ENCODE results near the gene TBC1D10A. TPM values are rescaled to one million over a fixed set of nuclear protein-coding genes. Genes with fewer than 3 reads are reported as not detected.
A peak's percentile ranks its signal among the peaks of the same experiment; 100 is the strongest.

The TBC1D10A gene
- total RNA-seq, 1 donor from 2014 or later: 6.2 TPM

- intact Hi-C loops (cut with micrococcal nuclease): loop anchor here (10.0 kb wide), 1 partner anchor 54 kb away; no protein-coding TSS in a partner anchor
- peak; percentile 44 for ATAC-seq
- peak; percentile 86 for DNase-seq
Measured at GRCh38 chr22:30291058-30291892, 35.5 kb downstream of the TBC1D10A start.

DNA sequence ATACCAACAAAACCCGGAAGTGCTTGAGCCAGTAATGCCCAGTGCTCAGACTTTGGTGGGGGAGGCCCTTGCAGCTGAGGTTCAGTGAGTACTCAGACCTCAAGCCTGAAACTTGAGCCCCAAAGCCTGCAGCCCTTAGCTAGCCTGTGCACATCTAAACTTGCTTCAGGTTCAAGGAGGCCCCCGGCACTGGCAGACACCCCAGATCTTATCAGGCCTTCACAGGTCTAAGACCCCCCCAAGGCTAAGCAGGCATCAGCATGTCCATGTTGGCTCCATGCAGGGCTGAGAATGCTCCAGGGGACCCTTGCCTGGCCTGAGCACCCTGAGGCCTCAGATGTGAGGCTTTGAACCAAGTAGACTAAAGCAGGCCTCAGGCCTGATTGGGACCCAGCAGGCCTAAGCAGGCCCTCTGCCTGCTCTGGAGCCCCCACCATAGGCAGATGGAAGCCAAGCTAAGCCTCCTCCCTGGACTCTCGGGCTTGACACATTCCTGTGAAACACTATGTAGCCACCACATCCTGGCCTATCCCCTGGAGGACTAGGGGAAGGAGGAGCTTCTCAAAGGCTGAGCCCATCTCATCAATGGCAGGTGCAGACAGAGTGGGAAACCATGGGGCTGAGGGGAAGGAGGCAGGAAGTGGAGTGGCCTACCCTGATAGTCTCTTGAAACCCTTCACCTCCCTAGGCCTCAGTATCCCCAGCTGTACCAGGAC, 36.2 kb downstream of the TBC1D10A start:
- intact Hi-C loops (cut with micrococcal nuclease): loop anchor here (10.0 kb wide), 1 partner anchor 54 kb away; no protein-coding TSS in a partner anchor
- peak; percentile 8 for ATAC-seq
- peak; percentile 44 for DNase-seq

GRCh38 chr22:30289980-30290313, 36.8 kb downstream of the TBC1D10A start:
- no peak for DNase-seq
- ATAC-seq: peak; percentile 4
- intact Hi-C loops (cut with micrococcal nuclease): loop anchor here (5.0 to 10.0 kb wide), 2 partner anchors 55 to 97 kb away; partner anchors contain the start of gene RNF215

- DNase-seq (peak; percentile 99), ATAC-seq (peak; percentile 88)
- intact Hi-C loops (cut with micrococcal nuclease): loop anchor here (5.0 kb wide), 1 partner anchor 98 kb away; the partner anchor contains the start of gene RNF215
Measured at GRCh38 chr22:30289141-30289979, 37.4 kb downstream of the TBC1D10A start, which contains the start of gene CASTOR1. Gene CASTOR1 (minus strand): TSS chr22:30289505. CDS start chr22:30289497, 8 bp downstream.

DNA sequence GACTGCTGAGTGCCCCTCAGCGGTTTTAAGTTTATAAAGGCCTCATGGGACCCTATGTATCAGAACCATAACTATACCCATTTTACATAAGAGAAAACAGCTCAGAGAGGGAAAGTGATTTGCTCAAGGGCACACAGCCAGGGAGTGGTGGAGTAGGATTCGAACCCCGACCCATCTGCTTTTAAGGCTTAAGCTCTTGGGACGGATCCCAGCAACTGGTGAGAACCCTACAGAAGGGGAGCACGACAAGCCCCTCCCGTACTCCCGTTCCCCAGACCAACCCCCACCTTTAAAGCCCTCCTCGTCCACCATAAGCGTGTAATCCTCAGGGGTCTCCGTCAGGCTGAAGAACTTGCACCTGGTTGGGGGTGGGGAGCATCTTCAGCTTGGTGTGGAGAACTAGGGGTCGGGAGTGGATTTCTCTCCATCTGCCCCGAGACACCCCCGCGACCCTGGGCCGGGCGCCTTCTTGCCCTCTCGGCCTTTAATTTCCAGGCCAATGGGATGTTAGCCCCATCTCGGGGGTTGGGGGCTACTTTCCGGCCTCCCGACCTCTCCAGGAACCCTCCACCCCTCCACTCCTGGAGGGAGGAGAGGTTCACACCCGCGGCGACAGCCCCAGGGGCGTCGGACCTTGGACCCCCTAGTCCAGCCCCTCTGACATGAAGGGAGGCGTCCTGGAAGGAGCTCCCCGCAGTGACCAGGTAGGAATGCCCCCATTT, 38.2 kb downstream of the TBC1D10A start:
- DNase-seq: no peak
- intact Hi-C loops (cut with micrococcal nuclease): loop anchor here (5.0 kb wide), 1 partner anchor 99 kb away; the partner anchor contains the start of gene RNF215
- ATAC-seq: no peak

GRCh38 chr22:30287648-30288418, 38.9 kb downstream of the TBC1D10A start:
- intact Hi-C loops (cut with micrococcal nuclease): loop anchor here (5.0 kb wide), 1 partner anchor 99 kb away; the partner anchor contains the start of gene RNF215
- DNase-seq (peak; percentile 91), ATAC-seq (peak; percentile 67)

- DNase-seq (peak; percentile 82), ATAC-seq (no peak)
- intact Hi-C loops (cut with micrococcal nuclease): loop anchor here (5.0 kb wide), 1 partner anchor 100 kb away; the partner anchor contains the start of gene RNF215
Measured at GRCh38 chr22:30286813-30287647, 39.7 kb downstream of the TBC1D10A start.

- no peak for ATAC-seq
- no peak for DNase-seq
- intact Hi-C loops (cut with micrococcal nuclease): loop anchor here (5.0 kb wide), 1 partner anchor 101 kb away; the partner anchor contains the start of gene RNF215
Measured at GRCh38 chr22:30286331-30286730, 40.4 kb downstream of the TBC1D10A start.

GRCh38 chr22:30285846-30286200, 40.9 kb downstream of the TBC1D10A start:
- no peak for DNase-seq
- intact Hi-C loops (cut with micrococcal nuclease): loop anchor here (5.0 kb wide), 1 partner anchor 101 kb away; the partner anchor contains the start of gene RNF215
- ATAC-seq: no peak

GRCh38 chr22:30285176-30285845, 41.4 kb downstream of the TBC1D10A start:
- DNase-seq (no peak), ATAC-seq (no peak)
- intact Hi-C loops (cut with micrococcal nuclease): loop anchor here (5.0 kb wide), 1 partner anchor 102 kb away; the partner anchor contains the start of gene RNF215

DNA sequence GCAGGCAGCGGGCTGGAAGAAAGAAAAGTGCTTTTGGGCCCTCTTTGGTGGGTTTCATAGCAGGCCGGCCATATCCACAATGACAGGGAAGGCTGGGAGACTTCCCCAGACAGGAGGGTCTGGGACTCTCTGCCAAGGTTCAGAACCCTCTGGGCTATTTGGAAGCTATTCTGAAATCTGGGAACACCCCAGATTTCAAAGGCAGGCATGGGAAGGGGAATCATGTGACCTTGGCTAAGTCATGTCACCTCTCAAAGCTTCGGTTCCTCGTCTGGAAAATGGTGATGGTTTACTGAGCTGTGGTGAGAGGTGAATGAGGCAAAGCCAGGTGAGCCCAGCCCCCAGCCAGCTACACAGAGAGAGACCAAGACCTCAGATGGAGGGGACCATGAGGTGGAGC, 42.1 kb downstream of the TBC1D10A start:
- intact Hi-C loops (cut with micrococcal nuclease): loop anchor here (5.0 kb wide), 1 partner anchor 103 kb away; the partner anchor contains the start of gene RNF215
- DNase-seq (no peak), ATAC-seq (no peak)

DNA sequence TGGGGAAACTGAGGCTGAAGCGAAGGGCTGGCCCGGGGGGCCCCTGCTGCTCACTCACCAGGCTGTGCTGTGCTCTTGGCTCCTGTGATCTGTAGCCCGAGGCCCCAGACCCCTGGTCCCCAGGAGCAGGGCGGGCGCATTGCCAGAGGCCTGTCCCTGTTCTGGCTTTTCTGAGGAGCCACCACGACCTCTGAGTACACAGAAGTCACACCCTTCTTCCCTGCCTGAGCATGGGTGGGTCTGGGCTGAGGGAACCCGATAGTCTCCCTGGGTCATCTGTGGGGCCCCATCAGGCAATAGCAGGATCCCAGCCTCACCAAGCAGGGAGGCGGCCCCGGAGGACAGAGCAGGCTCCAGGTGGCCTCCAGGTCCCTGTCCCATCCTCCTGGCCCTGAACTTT, 42.6 kb downstream of the TBC1D10A start:
- intact Hi-C loops (cut with micrococcal nuclease): no loop called here
- ATAC-seq: no peak
- no peak for DNase-seq

- intact Hi-C loops (cut with micrococcal nuclease): no loop called here
- no peak for ATAC-seq
- DNase-seq: no peak
Measured at GRCh38 chr22:30283342-30283741, 43.4 kb downstream of the TBC1D10A start.

- DNase-seq (no peak), ATAC-seq (no peak)
- intact Hi-C loops (cut with micrococcal nuclease): no loop called here
Measured at GRCh38 chr22:30282616-30283046, 44.1 kb downstream of the TBC1D10A start.

- DNase-seq (no peak), ATAC-seq (no peak)
- intact Hi-C loops (cut with micrococcal nuclease): no loop called here
Measured at GRCh38 chr22:30280505-30280904, 46.2 kb downstream of the TBC1D10A start.

DNA sequence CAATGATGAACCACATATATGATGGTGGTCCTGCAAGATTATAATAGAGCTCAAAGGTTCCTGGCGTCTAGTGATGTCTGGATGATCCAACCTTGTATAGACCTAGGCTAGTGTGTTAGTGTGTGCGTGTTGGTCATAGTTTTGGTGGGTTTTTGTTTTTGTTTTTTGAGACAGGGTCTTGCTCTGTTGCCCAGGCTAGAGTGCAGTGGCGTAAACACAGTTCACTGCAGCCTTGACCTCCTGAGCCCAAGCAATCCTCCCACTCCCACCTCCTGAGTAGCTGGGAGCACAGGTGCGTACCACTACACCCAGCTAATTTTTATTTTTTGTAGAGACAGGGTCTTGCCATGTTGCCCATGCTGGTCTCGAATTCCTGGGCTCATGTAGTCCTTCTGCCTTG, 46.8 kb downstream of the TBC1D10A start:
- DNase-seq (no peak), ATAC-seq (no peak)
- intact Hi-C loops (cut with micrococcal nuclease): no loop called here

Data from left ventricle myocardium superior (tissue), 1 donor.